ENCODE data around the gene SF1.
A peak's percentile ranks its signal among the peaks of the same experiment; 100 is the strongest.

Gene SF1

GRCh38 chr11:64746486-64746885 is 31.9 kb downstream of the SF1 start:
- no peak for DNase-seq (ENCODE audit: low spot score)

GRCh38 chr11:64745521-64746328 is 32.6 kb downstream of the SF1 start:
- DNase-seq (ENCODE audit: low spot score), result peak; percentile 64

GRCh38 chr11:64745189-64745520 is 33.2 kb downstream of the SF1 start:
- DNase-seq (ENCODE audit: low spot score), result no peak

GRCh38 chr11:64744544-64745188 is 33.7 kb downstream of the SF1 start:
- no peak for DNase-seq (ENCODE audit: low spot score)

- no peak for DNase-seq (ENCODE audit: low spot score)
Measured at GRCh38 chr11:64743591-64744543, 34.5 kb downstream of the SF1 start, which contains the start of gene RASGRP2. TSS of gene RASGRP2 (minus strand) at chr11:64744142. CDS start at chr11:64742866, 1,276 bp downstream.

GRCh38 chr11:64742889-64743590 is 35.3 kb downstream of the SF1 start:
- no peak for DNase-seq (ENCODE audit: low spot score)

GRCh38 chr11:64742087-64742888 is 36.1 kb downstream of the SF1 start:
- no peak for DNase-seq (ENCODE audit: low spot score)

GRCh38 chr11:64741375-64742086 is 36.8 kb downstream of the SF1 start:
- no peak for DNase-seq (ENCODE audit: low spot score)

- no peak for DNase-seq (ENCODE audit: low spot score)
Measured at GRCh38 chr11:64739871-64740270, 38.5 kb downstream of the SF1 start.

- no peak for DNase-seq (ENCODE audit: low spot score)
Measured at GRCh38 chr11:64736654-64737053, 41.7 kb downstream of the SF1 start.

GRCh38 chr11:64735725-64736259 is 42.5 kb downstream of the SF1 start:
- DNase-seq (ENCODE audit: low spot score), result no peak

GRCh38 chr11:64734811-64735724 is 43.3 kb downstream of the SF1 start:
- no peak for DNase-seq (ENCODE audit: low spot score)

GRCh38 chr11:64731601-64732000 is 46.7 kb downstream of the SF1 start:
- no peak for DNase-seq (ENCODE audit: low spot score)

GRCh38 chr11:64729851-64730382 is 48.4 kb downstream of the SF1 start:
- DNase-seq (ENCODE audit: low spot score), result no peak

GRCh38 chr11:64728757-64729365 is 49.5 kb downstream of the SF1 start:
- DNase-seq (ENCODE audit: low spot score), result no peak

GRCh38 chr11:64726867-64727530 is 51.3 kb downstream of the SF1 start:
- DNase-seq (ENCODE audit: low spot score), result no peak

GRCh38 chr11:64726211-64726641 is 52.1 kb downstream of the SF1 start:
- DNase-seq (ENCODE audit: low spot score), result no peak

Data from cerebellar cortex (tissue), 1 donor.